Stimulated activated CD4-positive, alpha-beta T cell treated with anti-CD3 and anti-CD28 coated beads, Interleukin-12 subunit alpha, Interleukin-12 subunit beta, amount 100 ng/mL, for 48 hours (primary cell): ENCODE measurements around the gene CD4.
"Not testable (repeated sequence)": the region's sequence is repeated elsewhere in the genome, so short reads cannot be mapped to it uniquely, and the experiment has no call there.

Experiments used
- DNase-seq, 3 donors: peaks; one replicate each; pipeline ENCODE4 v3.0.0-alpha.2; 2020; ENCODE audit warnings: low read depth in 2 of 3, low spot score in 1 of 3

Gene CD4

GRCh38 chr12:6866920-6867412 lies 77.6 kb downstream of the CD4 start:
- no peak for DNase-seq

GRCh38 chr12:6867413-6868210 lies 78.3 kb downstream of the CD4 start, which contains the start of gene TPI1:
TPI1 (plus strand) TSS chr12:6867531; CDS start chr12:6867567, 36 bp downstream.
- DNase-seq, result peak; percentile 68 to 78 (median 74)

- no peak for DNase-seq
These were observed 79.1 kb downstream of the CD4 start for GRCh38 chr12:6868211-6869048.

GRCh38 chr12:6869049-6870021 lies 80.0 kb downstream of the CD4 start:
- DNase-seq, result peak; percentile 74 to 88 (median 75)

- not testable (repeated sequence) for DNase-seq
These were observed 81.0 kb downstream of the CD4 start for GRCh38 chr12:6870304-6870703.
